ENCODE measurements around the gene ARHGEF3.

Gene ARHGEF3

DNA sequence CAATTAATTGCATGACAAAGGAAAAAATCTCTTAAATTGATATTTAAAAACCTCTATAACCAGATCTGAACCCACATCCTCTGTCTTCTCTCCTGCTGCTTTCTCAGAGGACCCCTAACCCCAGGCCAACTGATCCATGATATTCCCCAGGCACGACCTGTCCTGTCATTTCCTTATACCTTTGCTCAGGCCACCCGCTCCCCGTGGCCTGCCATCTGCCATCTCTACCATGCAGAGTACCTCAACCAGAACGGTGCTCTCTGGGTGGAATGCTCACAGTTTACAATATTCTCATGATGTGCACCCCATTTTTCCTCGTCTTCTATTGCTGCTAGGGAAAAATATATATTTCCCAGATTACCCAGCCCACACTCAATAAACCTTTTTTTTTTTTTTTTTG, 57.7 kb downstream of the ARHGEF3 start:
- TF ChIP-seq, protein P1, sequence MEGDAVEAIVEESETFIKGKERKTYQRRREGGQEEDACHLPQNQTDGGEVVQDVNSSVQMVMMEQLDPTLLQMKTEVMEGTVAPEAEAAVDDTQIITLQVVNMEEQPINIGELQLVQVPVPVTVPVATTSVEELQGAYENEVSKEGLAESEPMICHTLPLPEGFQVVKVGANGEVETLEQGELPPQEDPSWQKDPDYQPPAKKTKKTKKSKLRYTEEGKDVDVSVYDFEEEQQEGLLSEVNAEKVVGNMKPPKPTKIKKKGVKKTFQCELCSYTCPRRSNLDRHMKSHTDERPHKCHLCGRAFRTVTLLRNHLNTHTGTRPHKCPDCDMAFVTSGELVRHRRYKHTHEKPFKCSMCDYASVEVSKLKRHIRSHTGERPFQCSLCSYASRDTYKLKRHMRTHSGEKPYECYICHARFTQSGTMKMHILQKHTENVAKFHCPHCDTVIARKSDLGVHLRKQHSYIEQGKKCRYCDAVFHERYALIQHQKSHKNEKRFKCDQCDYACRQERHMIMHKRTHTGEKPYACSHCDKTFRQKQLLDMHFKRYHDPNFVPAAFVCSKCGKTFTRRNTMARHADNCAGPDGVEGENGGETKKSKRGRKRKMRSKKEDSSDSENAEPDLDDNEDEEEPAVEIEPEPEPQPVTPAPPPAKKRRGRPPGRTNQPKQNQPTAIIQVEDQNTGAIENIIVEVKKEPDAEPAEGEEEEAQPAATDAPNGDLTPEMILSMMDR (IDR thresholded peaks at IDR 0.05), result no peak
- no peak for TF ChIP-seq ZFX (IDR thresholded peaks at IDR 0.05; ENCODE audit: borderline replicate concordance)
- H3K27ac ChIP-seq, result no peak overlapping the region

DNA sequence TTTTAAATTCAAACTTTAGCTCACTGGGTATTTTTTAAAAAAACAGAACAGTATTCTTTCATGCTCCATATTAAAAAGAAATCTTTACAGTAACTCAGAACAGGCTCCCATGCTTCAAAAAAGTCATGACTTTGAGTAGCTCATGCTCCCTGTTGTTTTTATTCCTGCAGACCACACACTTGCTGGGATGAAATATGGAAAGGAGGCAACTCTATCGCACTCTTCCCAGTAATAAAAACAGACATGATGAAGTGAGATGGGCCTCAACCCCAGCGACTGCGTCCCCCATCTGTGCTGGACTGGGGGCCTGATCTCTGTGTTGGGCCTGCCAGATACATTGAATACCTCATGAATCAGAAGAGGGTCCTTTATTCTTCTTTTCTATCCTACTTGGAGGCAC, 58.9 kb downstream of the ARHGEF3 start:
- TF ChIP-seq ZFX (IDR thresholded peaks at IDR 0.05; ENCODE audit: borderline replicate concordance), result no peak
- TF ChIP-seq, protein P1 (IDR thresholded peaks at IDR 0.05), result no peak
- no peak overlapping the region for H3K27ac ChIP-seq

DNA sequence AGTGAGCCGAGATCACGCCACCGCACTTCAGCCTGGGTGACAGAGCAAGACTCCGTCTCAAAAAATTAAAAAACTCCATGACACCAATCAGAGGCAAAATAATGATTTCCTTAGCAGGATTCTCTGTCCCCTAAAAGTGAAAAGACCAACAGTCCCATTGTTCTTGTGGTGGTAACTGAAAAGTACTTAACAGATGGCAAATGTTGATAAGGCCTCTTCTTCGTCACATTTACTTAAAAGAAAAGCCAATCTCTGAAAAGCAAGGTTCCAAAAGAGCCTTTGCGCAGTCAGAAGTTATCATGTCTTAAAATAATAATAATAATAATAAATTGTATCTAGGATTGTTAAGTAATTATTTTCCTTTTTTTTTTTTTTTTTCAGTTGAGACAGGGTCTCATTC, 62.7 kb downstream of the ARHGEF3 start:
- H3K27ac ChIP-seq, result no peak overlapping the region
- TF ChIP-seq, protein P1 (IDR thresholded peaks at IDR 0.05), result no peak
- no peak for TF ChIP-seq ZFX (IDR thresholded peaks at IDR 0.05; ENCODE audit: borderline replicate concordance)

DNA sequence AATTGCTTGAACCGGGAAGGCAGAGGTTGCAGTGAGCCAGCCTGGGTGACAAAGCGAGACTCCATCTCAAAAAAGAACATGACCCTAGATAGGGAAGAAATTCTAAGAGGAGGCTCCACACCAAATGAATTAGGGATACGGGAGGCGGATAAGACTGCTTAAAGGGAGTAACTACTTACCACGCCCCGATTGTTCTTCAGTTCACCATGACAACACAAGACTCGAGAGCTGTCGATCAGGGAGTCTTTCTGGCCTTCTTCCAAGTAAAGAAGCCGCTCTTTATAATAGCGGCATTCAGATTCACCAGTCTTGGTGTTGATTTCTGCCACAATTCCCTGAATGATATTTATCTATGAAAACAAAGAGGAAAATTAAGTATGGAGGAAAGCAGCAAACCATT, 64.7 kb downstream of the ARHGEF3 start:
- no peak for TF ChIP-seq ZFX (IDR thresholded peaks at IDR 0.05; ENCODE audit: borderline replicate concordance)
- TF ChIP-seq, protein P1 (IDR thresholded peaks at IDR 0.05), result no peak
- H3K27ac ChIP-seq, result no peak overlapping the region

DNA sequence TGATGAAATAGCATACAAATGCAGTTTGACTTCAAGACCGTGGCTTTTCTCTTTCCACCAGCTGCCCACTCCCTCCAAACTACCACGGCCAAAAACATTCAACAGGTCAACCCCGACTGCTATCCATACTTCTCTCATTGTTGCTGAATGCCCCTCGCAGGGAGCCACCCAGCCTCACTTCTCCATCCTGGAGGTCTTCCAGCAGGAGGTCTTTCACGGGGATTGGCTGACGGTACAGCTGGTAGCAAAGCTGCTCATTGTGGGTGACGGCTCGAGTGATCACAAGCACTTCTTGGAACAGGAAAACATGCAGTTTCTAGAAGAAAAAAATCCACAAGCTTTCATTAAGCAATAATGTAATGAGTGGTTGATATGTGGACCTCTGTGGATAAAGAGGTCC, 69.6 kb downstream of the ARHGEF3 start:
- no peak overlapping the region for H3K27ac ChIP-seq
- TF ChIP-seq ZFX (IDR thresholded peaks at IDR 0.05; ENCODE audit: borderline replicate concordance), result no peak
- TF ChIP-seq, protein P1 (IDR thresholded peaks at IDR 0.05), result no peak

DNA sequence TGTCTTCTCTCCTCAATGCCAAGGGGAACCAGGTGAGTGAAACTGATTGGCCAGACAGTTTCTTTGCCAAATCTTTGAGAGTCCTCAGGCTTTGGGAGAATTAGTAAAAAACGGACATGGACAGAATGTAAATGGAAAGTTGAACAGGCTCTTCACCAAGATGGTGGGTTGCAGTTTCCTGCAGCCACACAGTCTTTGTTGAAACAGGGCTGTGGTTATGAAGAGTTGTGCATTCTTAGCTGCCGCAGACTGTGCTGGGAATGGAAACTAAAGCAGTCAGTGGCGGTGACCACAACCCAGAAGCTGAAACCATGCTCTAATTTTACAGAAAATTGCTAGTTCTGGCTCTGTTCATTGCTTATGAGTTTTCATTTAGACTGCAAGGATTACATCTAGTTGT, 76.6 kb downstream of the ARHGEF3 start:
- TF ChIP-seq, protein P1 (IDR thresholded peaks at IDR 0.05), result no peak
- TF ChIP-seq ZFX (IDR thresholded peaks at IDR 0.05; ENCODE audit: borderline replicate concordance), result no peak
- H3K27ac ChIP-seq, result no peak overlapping the region

DNA sequence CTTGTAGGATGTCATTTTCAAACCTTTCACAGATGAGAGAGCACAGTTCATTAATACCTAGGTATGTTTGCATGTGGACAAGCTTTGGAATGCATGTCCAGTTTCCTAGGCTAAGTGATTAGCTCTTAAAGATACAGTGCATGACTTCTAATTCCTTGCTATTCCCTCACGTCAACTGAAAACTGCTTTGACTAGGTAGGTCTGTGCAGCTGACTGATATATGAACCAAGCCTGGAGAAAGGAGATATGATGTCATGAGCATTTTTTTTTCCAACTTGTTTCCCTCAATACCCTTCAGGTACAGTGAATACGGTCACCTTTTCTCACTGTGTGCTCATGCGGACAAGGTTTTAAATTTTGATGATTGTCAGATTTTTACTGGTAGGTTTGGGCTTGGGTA, 77.1 kb downstream of the ARHGEF3 start:
- no peak for TF ChIP-seq ZFX (IDR thresholded peaks at IDR 0.05; ENCODE audit: borderline replicate concordance)
- TF ChIP-seq, protein P1 (IDR thresholded peaks at IDR 0.05), result no peak
- H3K27ac ChIP-seq, result no peak overlapping the region
